Hepatocyte (in vitro differentiated cells): Measurements from ENCODE around the gene PRSS48.

Experiments used
- CTCF ChIP-seq: fragments of 200-600 bp; sonication (generic); IDR thresholded peaks from 2 replicates; pipeline ENCODE4 v1.5.1; 2016; ENCODE audit warnings: antibody characterized with exemption, mild to moderate bottlenecking; ENCODE audit not compliant: poor library complexity
- EZH2 ChIP-seq: fragments of 200-600 bp; sonication (generic); IDR thresholded peaks from 2 replicates; pipeline ENCODE4 v1.6.1; 2016; ENCODE audit warnings: antibody characterized with exemption, mild to moderate bottlenecking, borderline replicate concordance
- EZH2phosphoT487 ChIP-seq: fragments of 200-600 bp; sonication (generic); IDR thresholded peaks from one replicate; pipeline ENCODE4 v1.6.1; 2018; ENCODE audit warnings: antibody characterized with exemption, mild to moderate bottlenecking, low read depth, moderate library complexity; ENCODE audit not compliant: unreplicated experiment, severe bottlenecking

- TF ChIP-seq CTCF: no peak
- no peak for TF ChIP-seq EZH2
- TF ChIP-seq EZH2phosphoT487: no peak
Measured at GRCh38 chr4:151251603-151252304, 25.2 kb upstream of the PRSS48 start.
